Testis (tissue), 2 donors: Measurements from ENCODE around the gene STAT6.

Source experiments
- CTCF ChIP-seq, 3 experiments: fragments of 450-650 bp in 2 of 3; fragments of 200-600 bp in 1 of 3; sonication (generic) in 1 of 3; IDR thresholded peaks; one replicate each; pipeline ENCODE4 v1.5.1; 2016 to 2019; ENCODE audit warnings: antibody characterized with exemption in 3 of 3, mild to moderate bottlenecking in 2 of 3, moderate library complexity in 1 of 3
- POLR2A ChIP-seq: fragments of 450-650 bp; IDR thresholded peaks from one replicate; pipeline ENCODE4 v1.6.1; 2017; ENCODE audit warnings: antibody characterized with exemption, mild to moderate bottlenecking, moderate library complexity

- TF ChIP-seq CTCF (IDR thresholded peaks at IDR 0.05) (no peak), POLR2A (no peak)
Measured at GRCh38 chr12:57133013-57133569, 21.9 kb upstream of the STAT6 start.
